Small intestine (tissue), 7 donors: Measurements from ENCODE around the gene NYAP2. TPM values are rescaled to one million over a fixed set of nuclear protein-coding genes. Genes with fewer than 3 reads are reported as not detected.

Experiments
- DNase-seq, 2 donors: peaks; one replicate each; pipeline versions ENCODE4 v3.0.0 to v3.0.0-alpha.2; 2013
- FAIRE-seq: peaks from 2 replicates; lab custom pipeline; 2012; peaks lifted over from hg19 to GRCh38; lab: Jason Lieb, UNC
- H3K27ac ChIP-seq, 3 donors: one replicate each; pipeline ENCODE4 v1.5.1; 2013; ENCODE audit warnings: low read length in 2 of 3, mild to moderate bottlenecking in 2 of 3, control low read depth in 1 of 3, inconsistent platforms in 1 of 3, low read depth in 1 of 3, moderate library complexity in 1 of 3
- H3K27me3 ChIP-seq, 3 donors: one replicate each; pipeline ENCODE4 v1.6.1; 2013; ENCODE audit warnings: low read length in 3 of 3, inconsistent platforms in 1 of 3; ENCODE audit not compliant: control insufficient read depth in 3 of 3, insufficient read depth in 3 of 3
- H3K36me3 ChIP-seq, 3 donors: one replicate each; pipeline ENCODE4 v1.6.1; 2013; ENCODE audit warnings: low read length in 3 of 3, inconsistent platforms in 1 of 3, low read depth in 1 of 3, mild to moderate bottlenecking in 1 of 3, moderate library complexity in 1 of 3; ENCODE audit not compliant: control insufficient read depth in 3 of 3, insufficient read depth in 2 of 3
- H3K4me1 ChIP-seq, 3 donors: one replicate each; pipeline ENCODE4 v1.6.1; 2013; ENCODE audit warnings: low read length in 2 of 3, inconsistent platforms in 1 of 3, low read depth in 1 of 3, mild to moderate bottlenecking in 1 of 3, moderate library complexity in 1 of 3; ENCODE audit not compliant: control insufficient read depth in 3 of 3, insufficient read depth in 2 of 3
- H3K4me3 ChIP-seq, 3 donors: one replicate each; pipeline ENCODE4 v1.5.1; 2013; ENCODE audit warnings: low read length in 3 of 3, control low read depth in 1 of 3, inconsistent platforms in 1 of 3, low read depth in 1 of 3, mild to moderate bottlenecking in 1 of 3, moderate library complexity in 1 of 3
- H3K9me3 ChIP-seq, 2 donors: one replicate each; pipeline ENCODE4 v1.6.1; 2013; ENCODE audit warnings: low read depth in 1 of 2, low read length in 1 of 2; ENCODE audit not compliant: control insufficient read depth in 2 of 2, insufficient read depth in 1 of 2
- WGBS, 3 donors: extraction: QIAGEN DNeasy Blood & Tissue Kit; methylation state at CpG; one replicate each; pipeline ENCODE4 v1.1.7; 2013; 5-methylcytosine and 5-hydroxymethylcytosine counted together
- polyA plus RNA-seq, 4 donors: library from polyadenylated mRNA; stranded (reverse) in 3 of 4; unstranded in 1 of 4; fragments of 200-250 nt in 3 of 4; fragments of 120-200 nt in 1 of 4; gene quantifications; one replicate each; pipeline versions ENCODE4 v1.2.1 to v1.2.3, GENCODE V29; 2013
- donor health status: healthy with polysubstance abuse.
- donor health status: control.
- donor health status: control.
- donor health status: Bipolar disorder and iron deficiency.
- donor health status: healthy.

Gene NYAP2
- polyA plus RNA-seq, 4 donors, result 0.07 to 0.12 TPM; not detected in 2

GRCh38 chr2:225693259-225693658, 293.7 kb downstream of the NYAP2 start:
- WGBS, 3 donors, result 61 to 73% (median 65%) methylated on average over 5 of the region's 5 CpGs
- Histone ChIP-seq H3K4me1 (no peaks in the 10 kb centered on the region), H3K27ac (no peak overlapping the region), H3K36me3 (no peaks in the 10 kb centered on the region), H3K4me3 (no peak overlapping the region), H3K27me3 (no peaks in the 10 kb centered on the region), H3K9me3 (no peaks in the 10 kb centered on the region)
- no peak for DNase-seq
- no peak for FAIRE-seq

- Histone ChIP-seq H3K4me1 (no peaks in the 10 kb centered on the region), H3K4me3 (no peak overlapping the region), H3K27ac (no peak overlapping the region), H3K9me3 (no peaks in the 10 kb centered on the region), H3K36me3 (no peaks in the 10 kb centered on the region), H3K27me3 (no peaks in the 10 kb centered on the region)
- DNase-seq (no peak), FAIRE-seq (no peak)
Observed at GRCh38 chr2:225694664-225695063, 295.2 kb downstream of the NYAP2 start.

- Histone ChIP-seq H3K36me3 (no peaks in the 10 kb centered on the region), H3K4me3 (no peak overlapping the region), H3K27me3 (no peaks in the 10 kb centered on the region), H3K9me3 (no peaks in the 10 kb centered on the region), H3K27ac (no peak overlapping the region), H3K4me1 (no peaks in the 10 kb centered on the region)
- no peak for DNase-seq
- 80 to 92% (median 87%) methylated on average over 2 of the region's 2 CpGs for WGBS, 3 donors
- FAIRE-seq, result no peak
Observed at GRCh38 chr2:225697936-225698335, 298.4 kb downstream of the NYAP2 start.
